Ovary (tissue), 3 donors: ENCODE results near the gene DUSP7.

Experiments
- EP300 ChIP-seq: sonication (generic); formaldehyde crosslinking; IDR thresholded peaks from one replicate; pipeline ENCODE4 v1.6.1; 2017; ENCODE audit warnings: antibody characterized with exemption
- POLR2A ChIP-seq: fragments of 450-650 bp; IDR thresholded peaks from one replicate; pipeline ENCODE4 v1.6.1; 2017; ENCODE audit warnings: antibody characterized with exemption, mild to moderate bottlenecking, moderate library complexity
- TF ChIP-seq, protein P1 (sequence below), 3 donors: fragments of 450-650 bp in 2 of 3; fragments of 200-600 bp in 1 of 3; IDR thresholded peaks; one replicate each; pipeline versions ENCODE4 v1.5.1 to v1.8.0; 2016 to 2022; ENCODE audit warnings: antibody characterized with exemption in 3 of 3, mild to moderate bottlenecking in 1 of 3
- donor health status: DM: no; HTN: no; CAD: no.

DNA sequence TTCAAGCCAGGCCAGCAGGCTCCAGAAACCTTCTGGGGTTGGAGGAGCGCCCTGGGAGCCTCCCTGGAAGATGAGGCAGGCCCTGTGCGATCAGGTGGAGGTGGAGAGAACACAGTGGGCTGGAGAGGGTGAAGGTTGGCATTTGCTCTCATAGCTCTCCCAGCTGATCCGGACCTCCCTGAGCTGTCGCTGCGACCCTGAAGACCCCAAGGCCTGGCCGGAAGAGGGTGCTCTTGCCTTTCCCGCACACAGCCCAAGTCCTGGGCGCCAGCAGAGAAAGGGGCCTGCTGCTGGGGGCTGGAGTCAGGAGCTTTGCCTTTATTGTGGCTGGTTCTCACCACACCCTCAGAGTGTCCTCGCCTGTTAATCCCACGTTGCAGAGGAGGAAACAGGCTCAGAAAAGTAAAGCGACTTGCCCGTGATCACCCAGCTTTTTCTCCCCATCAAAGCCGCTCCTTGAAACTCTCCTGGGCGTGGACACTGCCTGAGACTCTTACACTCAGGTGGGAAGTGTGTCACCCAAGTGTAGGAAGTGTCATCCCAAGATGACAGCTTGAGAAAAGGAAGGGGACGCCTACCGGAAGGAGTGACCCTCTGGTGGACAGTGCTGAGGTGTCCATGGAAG lies 52.1 kb downstream of the DUSP7 start:
- TF ChIP-seq EP300 (no peak), POLR2A (no peak)
- TF ChIP-seq, protein P1, sequence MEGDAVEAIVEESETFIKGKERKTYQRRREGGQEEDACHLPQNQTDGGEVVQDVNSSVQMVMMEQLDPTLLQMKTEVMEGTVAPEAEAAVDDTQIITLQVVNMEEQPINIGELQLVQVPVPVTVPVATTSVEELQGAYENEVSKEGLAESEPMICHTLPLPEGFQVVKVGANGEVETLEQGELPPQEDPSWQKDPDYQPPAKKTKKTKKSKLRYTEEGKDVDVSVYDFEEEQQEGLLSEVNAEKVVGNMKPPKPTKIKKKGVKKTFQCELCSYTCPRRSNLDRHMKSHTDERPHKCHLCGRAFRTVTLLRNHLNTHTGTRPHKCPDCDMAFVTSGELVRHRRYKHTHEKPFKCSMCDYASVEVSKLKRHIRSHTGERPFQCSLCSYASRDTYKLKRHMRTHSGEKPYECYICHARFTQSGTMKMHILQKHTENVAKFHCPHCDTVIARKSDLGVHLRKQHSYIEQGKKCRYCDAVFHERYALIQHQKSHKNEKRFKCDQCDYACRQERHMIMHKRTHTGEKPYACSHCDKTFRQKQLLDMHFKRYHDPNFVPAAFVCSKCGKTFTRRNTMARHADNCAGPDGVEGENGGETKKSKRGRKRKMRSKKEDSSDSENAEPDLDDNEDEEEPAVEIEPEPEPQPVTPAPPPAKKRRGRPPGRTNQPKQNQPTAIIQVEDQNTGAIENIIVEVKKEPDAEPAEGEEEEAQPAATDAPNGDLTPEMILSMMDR (IDR thresholded peaks at IDR 0.05) = peak in 1 of 3 donors; percentile 30
